Thyroid gland (tissue), 4 donors: ENCODE data around the gene LSM11. TPM values are rescaled to one million over a fixed set of nuclear protein-coding genes. Genes with fewer than 3 reads are reported as not detected.

Experiments used
- DNase-seq, 2 donors: peaks; one replicate each; pipeline ENCODE4 v3.0.0-alpha.2; 2019
- H3K27ac ChIP-seq, 3 donors: fragments of 200-600 bp; sonication (generic); 1 replicate in 2 of 3; 2 replicates in 1 of 3; pipeline ENCODE4 v1.5.1; 2016 to 2019; ENCODE audit warnings: mild to moderate bottlenecking in 1 of 3, moderate library complexity in 1 of 3
- H3K27me3 ChIP-seq: fragments of 200-600 bp; sonication (generic); one replicate; pipeline ENCODE4 v1.5.1; 2019
- H3K36me3 ChIP-seq, 2 donors: fragments of 200-600 bp; sonication (generic); one replicate each; pipeline ENCODE4 v1.5.1; 2016 to 2019
- H3K4me1 ChIP-seq, 2 donors: fragments of 200-600 bp; sonication (generic); one replicate each; pipeline ENCODE4 v1.5.1; 2017 to 2019
- H3K4me3 ChIP-seq, 3 donors: fragments of 200-600 bp; sonication (generic); replicated peaks in 1 of 3; 1 replicate in 2 of 3; 2 replicates in 1 of 3; pipeline ENCODE4 v1.5.1; 2016; ENCODE audit warnings: mild to moderate bottlenecking in 1 of 3
- H3K9me3 ChIP-seq: fragments of 200-600 bp; sonication (generic); one replicate; pipeline ENCODE4 v1.5.1; 2017
- POLR2A ChIP-seq, 2 donors: fragments of 450-650 bp; IDR thresholded peaks; one replicate each; pipeline ENCODE4 v1.6.1; 2017; ENCODE audit warnings: antibody characterized with exemption in 2 of 2, mild to moderate bottlenecking in 2 of 2, moderate library complexity in 1 of 2
- WGBS, 2 donors: methylation state at CpG; one replicate each; pipeline ENCODE4 v1.1.5; 2017; 5-methylcytosine and 5-hydroxymethylcytosine counted together
- intact Hi-C: fragments of 100-400 bp; cut with DNase I; formaldehyde crosslinking; loops from one replicate; pipeline ENCODE4 v1.15.1; 2023
- total RNA-seq, 4 donors: library from RNA; depleted of rRNA; stranded (reverse); fragments of >200 nt; gene quantifications; one replicate each; pipeline ENCODE4 v1.2.3, GENCODE V29; 2016
- TF ChIP-seq, protein P1 (sequence below), 6 experiments: fragments of 200-600 bp in 3 of 6; fragments of 450-650 bp in 3 of 6; sonication (generic) in 3 of 6; IDR thresholded peaks; one replicate each; pipeline ENCODE4 v1.5.1; 2016 to 2019; ENCODE audit warnings: antibody characterized with exemption in 6 of 6, mild to moderate bottlenecking in 2 of 6, inconsistent platforms in 1 of 6, moderate library complexity in 1 of 6

Gene LSM11
- total RNA-seq, 4 donors from 2014 or later, result 2.2 to 4.7 (median 3.8) TPM

DNA sequence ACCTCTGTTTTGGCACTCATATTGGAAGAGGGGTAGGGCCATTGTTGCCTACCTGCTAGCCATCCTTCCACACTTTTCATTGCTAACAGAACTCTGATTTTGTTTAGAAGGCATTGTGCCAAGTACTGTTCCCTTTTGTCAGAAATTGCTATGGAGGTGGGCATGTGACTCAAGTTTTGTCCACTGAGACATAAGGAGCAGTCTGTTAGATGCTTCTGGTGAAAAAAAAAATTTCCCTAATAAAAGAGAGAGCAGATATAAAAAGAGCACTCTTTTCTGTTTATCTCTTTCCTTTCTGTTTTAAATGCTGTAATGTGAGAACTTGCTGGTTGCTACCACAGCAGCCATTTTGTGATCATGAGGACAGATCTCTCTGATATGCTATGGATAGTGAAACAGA, 34.2 kb upstream of the LSM11 start:
- intact Hi-C loops, result no loop called here
- no peak for TF ChIP-seq POLR2A (IDR thresholded peaks at IDR 0.05)
- TF ChIP-seq, protein P1, sequence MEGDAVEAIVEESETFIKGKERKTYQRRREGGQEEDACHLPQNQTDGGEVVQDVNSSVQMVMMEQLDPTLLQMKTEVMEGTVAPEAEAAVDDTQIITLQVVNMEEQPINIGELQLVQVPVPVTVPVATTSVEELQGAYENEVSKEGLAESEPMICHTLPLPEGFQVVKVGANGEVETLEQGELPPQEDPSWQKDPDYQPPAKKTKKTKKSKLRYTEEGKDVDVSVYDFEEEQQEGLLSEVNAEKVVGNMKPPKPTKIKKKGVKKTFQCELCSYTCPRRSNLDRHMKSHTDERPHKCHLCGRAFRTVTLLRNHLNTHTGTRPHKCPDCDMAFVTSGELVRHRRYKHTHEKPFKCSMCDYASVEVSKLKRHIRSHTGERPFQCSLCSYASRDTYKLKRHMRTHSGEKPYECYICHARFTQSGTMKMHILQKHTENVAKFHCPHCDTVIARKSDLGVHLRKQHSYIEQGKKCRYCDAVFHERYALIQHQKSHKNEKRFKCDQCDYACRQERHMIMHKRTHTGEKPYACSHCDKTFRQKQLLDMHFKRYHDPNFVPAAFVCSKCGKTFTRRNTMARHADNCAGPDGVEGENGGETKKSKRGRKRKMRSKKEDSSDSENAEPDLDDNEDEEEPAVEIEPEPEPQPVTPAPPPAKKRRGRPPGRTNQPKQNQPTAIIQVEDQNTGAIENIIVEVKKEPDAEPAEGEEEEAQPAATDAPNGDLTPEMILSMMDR (IDR thresholded peaks at IDR 0.05), result no peak
- Histone ChIP-seq H3K9me3 (no peaks in the 10 kb centered on the region), H3K4me3 (no peak overlapping the region), H3K4me1 (no peaks in the 10 kb centered on the region), H3K27ac (no peak overlapping the region), H3K36me3 (no peaks in the 10 kb centered on the region), H3K27me3 (no peaks in the 10 kb centered on the region)
- no peak for DNase-seq

DNA sequence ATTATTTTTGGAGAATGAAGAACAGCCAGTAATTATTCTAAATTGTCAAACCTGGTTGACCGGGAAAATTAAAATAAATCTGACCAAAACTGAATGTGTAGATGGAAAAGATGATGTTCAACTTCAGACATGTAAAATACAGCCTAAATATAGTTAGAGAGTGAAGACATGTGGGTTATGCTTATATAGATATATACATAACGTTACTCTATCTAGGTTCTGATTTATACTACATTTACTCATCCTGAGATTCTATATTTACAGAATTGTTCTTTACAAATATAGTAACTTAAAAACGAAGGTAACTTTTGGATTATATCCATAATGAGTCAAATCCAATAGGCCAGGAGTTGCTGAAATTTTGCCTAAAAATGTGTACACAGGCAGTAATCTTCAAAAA, 33.1 kb upstream of the LSM11 start:
- DNase-seq, result no peak
- 85 to 87% methylated on average over 3 of the region's 3 CpGs for WGBS, 2 donors
- H3K36me3 ChIP-seq, result no peaks in the 10 kb centered on the region
- H3K9me3 ChIP-seq, result no peaks in the 10 kb centered on the region
- no peak overlapping the region for H3K27ac ChIP-seq
- intact Hi-C loops, result loop anchor here (10.0 kb wide), 1 partner anchor 266 kb away; no protein-coding TSS in a partner anchor
- H3K4me3 ChIP-seq, result no peak overlapping the region
- TF ChIP-seq POLR2A (IDR thresholded peaks at IDR 0.05), result no peak
- TF ChIP-seq, protein P1 (IDR thresholded peaks at IDR 0.05), result no peak
- no peaks in the 10 kb centered on the region for H3K4me1 ChIP-seq
- H3K27me3 ChIP-seq, result no peaks in the 10 kb centered on the region

DNA sequence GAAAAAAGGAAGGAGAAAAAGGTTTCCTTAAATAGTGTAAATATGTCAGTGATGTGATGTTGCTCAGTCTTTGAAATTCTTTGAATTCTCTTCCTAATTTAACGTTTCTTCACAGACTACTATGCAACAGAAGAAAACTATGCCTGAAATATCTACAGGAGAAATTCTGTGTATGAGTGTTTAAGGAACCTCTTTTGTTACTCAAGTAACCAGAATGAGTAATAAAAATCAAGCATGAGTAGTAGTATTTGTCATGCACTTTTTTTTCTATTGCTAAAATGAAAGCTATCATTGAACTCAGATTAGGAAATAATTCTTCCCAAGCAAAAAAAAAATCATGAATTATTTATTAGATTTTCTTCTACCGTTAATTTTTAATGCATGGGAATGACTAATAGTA, 32.6 kb upstream of the LSM11 start:
- H3K4me3 ChIP-seq, result no peak overlapping the region

DNA sequence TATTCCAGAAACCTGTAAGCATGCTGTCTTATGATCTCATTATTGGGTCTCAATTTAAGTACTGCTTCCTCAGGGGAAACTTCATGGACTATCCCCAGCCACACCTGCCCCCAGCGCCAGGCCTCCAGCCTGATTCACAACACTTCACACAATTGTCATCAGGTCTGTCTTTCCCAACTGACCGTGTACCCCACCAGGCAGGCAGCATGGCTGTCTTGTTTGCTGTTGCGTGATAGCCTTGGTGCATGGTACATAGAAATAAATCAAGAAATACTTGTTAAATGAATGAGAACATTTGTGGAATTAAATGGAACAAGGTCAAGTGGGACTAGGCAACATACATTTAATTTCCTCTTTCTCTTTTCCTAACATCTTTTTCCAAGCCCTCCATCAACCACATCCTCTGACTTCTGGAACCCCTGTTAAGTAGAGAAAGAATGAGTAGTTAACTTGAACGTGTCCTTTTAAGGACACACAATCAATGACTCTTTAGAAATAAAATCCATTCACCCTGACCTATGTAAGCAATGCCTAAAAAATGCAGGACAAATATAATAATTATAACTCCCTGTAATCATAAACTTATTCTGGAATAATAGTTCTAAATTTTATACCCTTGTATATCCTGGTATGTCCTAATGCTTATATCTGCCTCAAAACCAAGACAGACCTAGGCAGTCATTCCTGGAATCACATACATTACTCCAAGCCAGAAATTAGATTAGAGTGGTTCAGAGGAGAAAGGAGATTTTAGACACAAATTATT, 29.5 kb upstream of the LSM11 start:
- Histone ChIP-seq H3K36me3 (no peaks in the 10 kb centered on the region), H3K4me1 (peaks cover 2 to 4% of the 10 kb centered on the region in 2 donors), H3K27me3 (no peaks in the 10 kb centered on the region), H3K4me3 (no peak overlapping the region), H3K27ac (no peak overlapping the region), H3K9me3 (no peaks in the 10 kb centered on the region)
- DNase-seq, result no peak
- 86 to 94% methylated on average over 4 of the region's 4 CpGs for WGBS, 2 donors
- intact Hi-C loops, result loop anchor here (10.0 kb wide), 1 partner anchor 269 kb away; no protein-coding TSS in a partner anchor
- TF ChIP-seq, protein P1 (IDR thresholded peaks at IDR 0.05), result no peak
- no peak for TF ChIP-seq POLR2A (IDR thresholded peaks at IDR 0.05)

More for the DNA sequence above, 32.6 kb upstream of the LSM11 start:
- no peaks in the 10 kb centered on the region for H3K27me3 ChIP-seq
- H3K9me3 ChIP-seq, result no peaks in the 10 kb centered on the region
- TF ChIP-seq, protein P1 (IDR thresholded peaks at IDR 0.05), result no peak
- no peak for TF ChIP-seq POLR2A (IDR thresholded peaks at IDR 0.05)
- no peaks in the 10 kb centered on the region for H3K36me3 ChIP-seq
- intact Hi-C loops, result loop anchor here (10.0 kb wide), 1 partner anchor 266 kb away; no protein-coding TSS in a partner anchor
- WGBS, 2 donors, result 68 to 72% methylated on average over 2 of the region's 2 CpGs
- DNase-seq, result no peak
- H3K27ac ChIP-seq, result no peak overlapping the region
- H3K4me1 ChIP-seq, result no peaks in the 10 kb centered on the region

DNA sequence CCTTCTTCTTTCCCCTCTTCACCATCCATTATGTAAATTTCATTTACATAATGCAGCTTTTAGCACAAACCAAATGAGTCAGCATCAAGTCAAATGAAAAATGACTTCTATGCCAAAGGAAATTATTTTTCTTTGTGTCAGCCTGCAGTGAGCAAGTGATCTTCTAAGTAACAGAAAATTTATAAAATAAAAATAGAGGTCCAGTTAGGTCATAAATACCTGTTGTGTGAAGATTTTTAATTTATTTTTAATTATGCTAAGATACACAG, 29.0 kb upstream of the LSM11 start:
- DNase-seq, result no peak
- intact Hi-C loops, result loop anchor here (10.0 kb wide), 1 partner anchor 270 kb away; no protein-coding TSS in a partner anchor
- H3K4me3 ChIP-seq, result no peak overlapping the region
- H3K4me1 ChIP-seq, result peaks cover 2 to 4% of the 10 kb centered on the region in 2 donors
- no peaks in the 10 kb centered on the region for H3K9me3 ChIP-seq
- TF ChIP-seq, protein P1 (IDR thresholded peaks at IDR 0.05), result no peak
- TF ChIP-seq POLR2A (IDR thresholded peaks at IDR 0.05), result no peak
- H3K36me3 ChIP-seq, result no peaks in the 10 kb centered on the region
- no peak overlapping the region for H3K27ac ChIP-seq
- H3K27me3 ChIP-seq, result no peaks in the 10 kb centered on the region
